ENCODE measurements around the gene CCDC60.

DNA sequence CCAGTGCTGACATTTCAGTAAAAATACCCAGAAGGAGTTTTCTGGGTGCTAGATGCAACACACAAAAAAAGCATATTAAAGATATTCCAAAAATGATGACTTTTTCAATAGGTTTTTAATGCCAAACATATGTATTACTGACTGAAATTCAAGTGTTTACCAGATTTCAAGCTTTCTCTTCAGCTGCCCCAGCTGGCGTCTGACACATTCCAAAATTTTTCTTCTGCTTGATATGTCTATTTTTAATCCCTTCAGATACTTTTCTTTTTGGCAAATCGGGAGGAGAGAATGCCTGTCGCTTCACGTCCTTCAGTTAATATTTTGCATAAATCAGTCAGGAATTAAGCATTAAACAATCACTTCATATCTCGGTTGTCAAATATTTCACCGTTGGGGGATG, 7.1 kb upstream of the CCDC60 start:
- TF ChIP-seq POLR2AphosphoS5 (IDR thresholded peaks at IDR 0.05; ENCODE audit: low read depth, low read length) = no peak
- no peak for TF ChIP-seq POLR2A (IDR thresholded peaks at IDR 0.05; ENCODE audit: low read depth, low read length)
- TF ChIP-seq TAF1 (IDR thresholded peaks at IDR 0.05; ENCODE audit: low read depth, low read length) = no peak
- no peak for TF ChIP-seq PAX5 (IDR thresholded peaks at IDR 0.05; ENCODE audit: insufficient read depth, low read length, severe bottlenecking)

Data from GM12891 (cell line).